T1000 (cell line): ENCODE results near the gene CTTN.

ENCODE experiments used
- DNase-seq: peaks from one replicate; lab custom pipeline; 2025; ENCODE audit warnings: mixed read lengths; lab: John Stamatoyannopoulos, UW

Gene CTTN

DNA sequence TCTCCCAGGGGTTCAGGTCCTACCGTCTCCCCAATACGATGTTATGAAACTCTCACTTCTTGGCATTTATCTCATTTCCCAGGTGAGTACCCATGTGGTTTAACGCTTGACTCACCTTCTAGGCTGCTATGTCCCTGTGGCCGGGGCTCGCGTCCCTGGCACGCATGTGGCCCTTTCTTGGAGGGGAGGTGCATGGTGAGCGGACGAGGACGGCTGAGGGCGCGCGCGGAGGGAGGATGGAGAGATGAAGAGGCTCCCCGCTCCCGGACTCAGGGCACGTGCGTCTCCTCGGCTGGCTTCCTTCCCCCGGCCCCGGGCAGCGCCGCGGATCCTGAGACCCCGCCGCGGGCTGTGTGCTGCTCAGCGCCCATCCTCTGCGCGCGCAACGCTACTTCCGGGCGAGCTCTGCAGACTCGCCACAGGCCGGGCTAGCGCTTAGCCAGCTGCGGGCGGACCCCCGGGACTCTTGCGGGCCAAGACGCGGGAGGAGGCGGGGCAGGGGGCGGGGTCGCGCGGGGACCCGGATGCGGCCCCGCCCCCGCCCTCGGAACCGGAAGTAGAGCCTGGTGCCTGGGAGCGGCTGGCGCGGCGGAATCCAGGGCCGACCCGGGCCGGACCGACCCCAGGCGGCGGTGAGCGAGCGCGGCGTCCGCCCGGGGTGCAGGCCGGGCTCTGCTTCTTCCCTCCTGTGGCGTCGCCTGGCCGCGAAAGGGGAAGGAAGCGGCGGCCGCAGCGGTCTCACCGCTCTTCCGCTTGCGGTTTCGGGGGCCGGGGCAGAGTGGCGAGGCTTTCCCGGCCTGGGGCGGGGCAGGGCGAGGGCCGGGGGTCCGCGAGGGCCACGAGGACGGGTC, at the start of gene CTTN:
TSS of gene CTTN (plus strand) at position 547 of the 851 bp plus-strand sequence. CDS start 8,769 bp downstream, outside the sequence.
- peak; percentile 84 for DNase-seq

DNA sequence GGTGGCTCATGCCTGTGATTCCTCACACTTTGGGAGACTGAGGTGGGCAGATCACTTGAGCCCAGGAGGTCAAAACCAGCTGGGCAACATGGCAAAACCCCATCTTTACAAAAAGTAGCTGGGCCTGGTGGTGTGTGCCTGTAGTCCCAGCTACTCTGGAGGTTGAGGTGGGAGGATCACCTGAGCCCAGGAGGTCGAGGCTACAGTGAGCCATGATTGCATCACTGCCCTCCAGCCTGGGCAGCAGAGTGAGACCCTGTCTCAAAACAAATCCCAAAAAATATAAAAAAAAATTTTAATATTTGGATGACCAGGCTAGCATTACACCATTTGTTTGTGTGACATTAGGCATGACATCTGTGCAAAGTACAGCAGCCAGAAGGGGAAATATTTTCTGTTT, 49.7 kb upstream of the CTTN start:
- no peak for DNase-seq

DNA sequence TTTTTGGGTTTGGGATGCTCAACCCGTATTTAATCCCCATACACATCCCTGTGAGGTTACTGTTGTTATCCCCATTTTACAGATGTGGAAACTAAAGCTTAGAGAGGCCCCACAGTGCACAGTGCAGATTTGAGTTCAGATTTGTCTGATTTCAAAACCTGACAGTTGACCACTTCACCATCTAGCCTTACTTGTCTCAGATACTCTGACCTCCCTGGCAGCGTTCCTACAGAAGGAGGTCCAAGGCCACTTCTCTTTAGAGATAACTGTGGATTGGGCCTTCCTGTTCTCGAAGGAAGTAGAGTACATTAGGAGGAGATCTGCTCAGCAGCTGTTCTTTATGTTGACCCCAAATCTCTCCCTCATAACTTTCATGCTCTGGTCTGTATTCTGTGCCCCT, 46.7 kb upstream of the CTTN start:
- DNase-seq, result no peak

DNA sequence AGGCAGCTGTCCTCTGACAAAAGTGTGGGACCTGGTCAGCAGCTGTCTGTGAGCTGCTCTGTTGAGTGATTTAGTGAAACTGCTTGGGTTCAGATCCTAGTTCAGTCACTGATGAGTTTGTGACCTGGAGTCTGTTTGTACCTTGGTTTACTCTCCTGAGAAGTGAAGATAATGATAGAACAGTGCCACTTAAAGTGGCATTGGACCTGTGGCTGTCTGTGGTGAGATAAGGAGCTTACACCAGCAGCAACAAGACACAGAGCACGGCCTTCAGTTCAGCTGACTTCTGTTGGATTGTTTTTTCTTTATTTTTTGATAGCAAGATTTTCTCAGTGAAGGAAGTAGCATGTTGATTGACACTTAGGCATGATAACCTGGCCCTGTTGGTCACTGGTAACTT, 46.2 kb upstream of the CTTN start:
- DNase-seq, result no peak

DNA sequence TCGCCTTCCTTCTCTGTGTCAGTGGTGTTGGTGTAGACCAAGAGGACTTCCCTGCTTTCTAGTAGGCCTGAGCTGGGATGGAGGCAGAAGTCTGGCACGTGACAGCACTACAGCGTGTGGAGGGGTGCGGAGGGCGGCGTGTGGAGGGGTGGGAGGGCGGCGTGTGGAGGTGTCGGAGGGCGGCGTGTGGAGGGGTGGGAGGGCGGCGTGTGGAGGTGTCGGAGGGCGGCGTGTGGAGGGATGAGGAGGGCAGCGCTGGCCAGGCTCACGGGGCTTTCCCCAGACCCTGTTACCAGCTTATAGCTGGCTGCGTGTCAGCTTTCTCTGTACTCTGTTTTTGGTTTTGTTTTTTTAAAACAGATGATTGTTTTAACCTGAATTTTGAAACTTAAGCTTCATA, 45.7 kb upstream of the CTTN start:
- no peak for DNase-seq

GRCh38 chr11:70353329-70353728, 45.0 kb upstream of the CTTN start:
- DNase-seq, result no peak

- no peak for DNase-seq
These were observed 44.3 kb upstream of the CTTN start for GRCh38 chr11:70353900-70354568.

GRCh38 chr11:70354629-70355028, 43.7 kb upstream of the CTTN start:
- DNase-seq, result no peak

DNA sequence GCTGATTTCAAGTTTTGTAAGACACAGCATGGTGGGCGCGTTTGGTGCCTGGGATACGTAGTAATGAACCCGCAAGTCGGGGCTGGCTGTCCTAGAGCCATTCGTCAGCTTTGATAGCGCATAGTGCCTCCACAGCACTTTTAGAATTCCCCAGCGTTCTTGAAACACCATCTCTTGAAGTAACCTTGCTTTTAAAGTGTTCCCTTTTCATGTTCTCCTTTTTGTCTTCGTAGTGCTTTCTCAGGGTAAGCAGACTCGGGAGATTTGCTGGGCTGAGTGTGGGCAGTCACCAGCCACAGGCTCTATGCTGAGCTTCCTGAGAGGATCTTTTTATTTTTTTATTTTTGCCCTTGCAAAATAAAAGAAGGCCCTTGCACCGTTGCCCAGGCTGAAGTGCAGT, 39.6 kb upstream of the CTTN start:
- no peak for DNase-seq

- no peak for DNase-seq
These were observed 38.7 kb upstream of the CTTN start for GRCh38 chr11:70359451-70360205.

DNA sequence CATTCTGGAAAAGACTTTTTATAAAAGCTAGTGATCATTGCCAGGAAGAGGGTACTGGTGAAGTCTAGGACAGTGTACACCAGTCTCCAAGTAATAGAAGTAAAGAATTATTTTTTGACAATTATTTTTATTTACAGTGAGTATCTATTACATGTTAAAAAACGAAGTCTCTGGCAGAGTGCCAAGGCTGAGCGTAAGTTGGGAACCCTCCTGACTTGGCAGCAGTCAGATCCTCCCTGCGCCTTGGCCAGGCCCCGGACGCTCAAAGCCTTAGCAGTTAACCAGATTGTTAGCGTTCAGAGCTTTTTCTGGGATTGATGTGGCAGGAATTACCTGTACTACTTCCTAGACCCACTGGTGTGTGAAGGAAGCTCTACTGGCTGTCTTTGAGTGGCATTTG, 38.1 kb upstream of the CTTN start:
- no peak for DNase-seq

DNA sequence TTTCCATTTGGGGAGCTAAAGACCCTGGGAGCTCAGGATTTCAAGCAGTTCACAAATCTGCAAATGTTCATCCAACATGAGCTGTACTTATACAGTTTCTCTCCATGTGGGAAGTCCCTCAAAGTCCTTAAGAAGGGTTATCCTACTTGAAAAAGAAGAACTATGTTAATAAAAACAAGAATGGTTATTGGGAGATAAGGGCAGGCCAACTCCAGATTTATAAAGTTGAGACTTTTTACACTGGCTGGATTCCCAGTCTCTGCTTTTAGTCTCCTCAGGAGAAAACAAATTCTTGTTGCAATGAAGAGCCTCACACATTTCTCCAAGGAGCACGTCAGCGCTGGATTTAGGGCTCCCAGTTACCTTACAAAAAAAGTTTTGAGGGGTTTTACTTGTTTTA, 34.2 kb upstream of the CTTN start:
- DNase-seq, result no peak

DNA sequence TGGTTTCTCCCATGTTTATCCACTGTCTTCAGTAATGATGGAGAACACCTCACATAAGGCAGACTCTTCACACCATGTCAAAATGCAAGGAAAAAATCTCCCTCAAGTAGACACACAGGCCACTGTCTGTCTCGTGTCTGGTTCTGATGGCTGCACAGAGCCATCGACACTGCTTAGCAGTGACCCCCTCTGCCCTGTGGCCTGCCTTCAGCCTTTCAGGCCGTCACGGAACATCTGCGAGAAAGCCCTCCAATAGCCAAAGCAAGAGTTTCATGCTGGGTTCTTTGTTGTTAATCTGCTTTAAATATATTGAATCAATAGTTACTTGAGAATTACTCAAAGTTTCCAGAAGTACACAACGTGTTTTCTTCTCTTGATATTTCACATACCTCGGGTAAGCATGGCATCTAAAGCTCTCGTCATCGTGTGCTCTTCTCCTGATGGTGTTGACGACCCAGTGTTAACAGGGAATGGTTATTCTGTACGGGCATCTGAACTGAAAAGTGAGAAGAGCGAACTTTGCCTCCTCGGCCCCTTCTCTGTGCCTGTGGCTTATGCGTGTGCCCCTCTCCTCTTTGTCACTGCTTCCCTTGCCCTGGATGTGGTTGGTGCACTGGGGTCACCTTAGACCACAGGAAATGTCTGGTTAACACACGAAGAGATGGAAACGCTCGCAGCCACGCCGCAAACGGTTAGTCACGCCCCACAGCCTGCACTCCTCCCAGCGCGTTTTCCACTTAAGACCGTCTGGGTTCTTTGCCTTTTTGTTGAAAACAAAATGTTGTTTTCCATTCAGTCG, 33.4 kb upstream of the CTTN start:
- no peak for DNase-seq

DNA sequence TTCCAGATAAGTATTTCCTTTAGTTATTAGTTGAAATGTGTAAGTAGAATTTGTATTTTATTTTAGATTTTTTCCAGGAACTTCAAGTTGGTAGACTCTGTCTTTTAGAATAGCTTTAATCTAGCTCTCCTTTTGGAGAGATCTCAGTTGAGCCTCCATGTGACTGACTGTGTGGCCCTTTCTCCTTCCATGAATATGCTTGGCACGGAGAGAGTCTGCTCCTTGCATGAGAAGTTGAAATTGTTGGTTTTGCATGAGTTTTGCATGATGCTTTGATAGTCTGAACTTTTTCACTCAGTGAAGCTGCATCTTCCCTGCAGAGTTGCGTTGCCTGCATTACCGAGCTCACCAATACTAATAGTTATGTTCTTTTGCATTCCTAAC, 32.8 kb upstream of the CTTN start:
- DNase-seq, result no peak

GRCh38 chr11:70367071-70367470, 31.3 kb upstream of the CTTN start:
- DNase-seq, result no peak

DNA sequence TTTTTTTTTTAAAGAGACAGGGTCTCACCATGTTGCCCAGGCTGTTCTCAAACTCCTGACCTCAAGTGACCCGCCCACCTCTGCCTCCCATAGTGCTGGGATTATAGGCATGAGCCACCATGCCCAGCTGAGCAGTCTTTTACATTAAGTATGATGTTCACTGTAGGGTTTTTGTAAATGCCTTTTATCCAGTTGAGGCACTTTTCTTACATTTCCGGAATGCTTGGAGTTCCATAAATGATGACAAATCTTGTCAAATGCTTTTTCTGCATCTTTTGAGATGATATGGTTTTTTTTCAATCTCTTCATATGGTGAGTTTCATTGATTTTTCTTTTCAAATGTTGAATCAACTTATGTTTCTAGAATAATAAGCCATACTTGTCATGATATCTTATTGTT, 29.4 kb upstream of the CTTN start:
- no peak for DNase-seq

DNA sequence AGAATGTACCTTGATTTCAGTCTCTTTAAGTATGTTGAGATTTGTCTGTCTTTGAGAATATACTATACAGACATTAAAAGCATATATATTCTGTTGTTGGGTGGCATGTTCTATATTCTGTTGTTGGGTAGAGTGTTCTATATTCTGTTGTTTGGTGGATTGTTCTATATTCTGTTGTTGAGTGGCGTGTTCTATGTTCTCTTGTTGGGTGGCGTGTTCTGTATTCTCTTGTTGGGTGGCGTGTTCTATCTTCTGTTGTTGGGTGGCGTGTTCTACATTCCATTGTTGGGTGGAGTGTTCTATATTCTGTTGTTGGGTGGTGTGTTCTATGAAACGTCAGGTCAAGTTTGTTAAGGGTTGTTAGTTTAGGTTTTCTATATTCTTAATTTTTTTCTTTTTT, 27.1 kb upstream of the CTTN start:
- no peak for DNase-seq

DNA sequence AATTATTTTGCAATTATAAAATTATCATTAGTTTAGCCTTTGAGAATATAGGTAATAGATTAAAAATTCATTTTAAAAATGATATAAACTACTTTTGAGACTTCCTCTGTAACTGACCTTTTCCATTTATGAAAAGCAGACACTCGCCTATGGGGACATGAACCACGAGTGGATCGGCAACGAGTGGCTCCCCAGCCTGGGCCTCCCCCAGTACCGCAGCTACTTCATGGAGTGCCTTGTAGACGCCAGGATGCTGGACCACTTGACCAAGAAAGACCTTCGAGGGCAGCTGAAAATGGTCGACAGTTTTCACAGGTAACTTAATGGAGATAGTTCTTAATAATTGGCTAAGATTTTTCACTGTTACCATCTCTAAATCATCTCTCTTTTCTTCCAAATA, 26.3 kb upstream of the CTTN start:
- DNase-seq, result no peak

DNA sequence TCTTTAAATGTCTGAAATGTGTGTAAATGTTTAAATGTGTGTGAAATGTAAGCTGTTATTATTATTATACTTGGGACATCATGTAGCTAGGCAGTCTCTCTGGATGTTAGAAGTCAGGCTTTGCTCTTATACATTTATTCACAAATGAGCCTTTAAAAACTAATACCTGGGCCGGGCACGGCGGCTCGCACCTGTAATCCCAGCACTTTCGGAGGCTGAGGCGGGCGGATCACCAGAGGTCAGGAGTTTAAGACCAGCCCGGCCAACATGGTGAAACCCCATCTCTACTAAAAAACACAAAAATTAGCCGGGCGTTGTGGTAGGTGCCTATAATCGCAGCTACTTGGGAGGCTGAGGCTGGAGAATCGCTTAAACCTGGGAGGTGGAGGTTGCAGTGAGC, 21.7 kb upstream of the CTTN start:
- DNase-seq, result no peak

DNA sequence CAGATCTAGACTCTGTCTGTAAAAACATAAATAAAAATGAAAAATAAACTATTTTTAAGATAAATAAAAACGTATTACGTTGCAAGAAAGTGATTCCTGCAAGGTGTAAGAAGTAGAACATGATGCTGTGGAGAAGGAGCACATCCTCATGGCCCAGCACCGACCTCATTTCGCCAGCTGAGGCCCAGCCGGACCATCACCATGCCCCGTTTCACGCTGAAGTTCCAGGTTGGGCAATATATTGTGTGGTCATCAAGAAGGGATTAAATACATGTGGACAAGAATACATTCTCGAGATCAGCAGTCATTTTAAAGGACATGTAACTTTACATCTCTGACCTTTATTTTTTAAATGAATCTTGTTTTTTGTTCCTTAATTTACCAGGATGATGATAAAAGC, 20.7 kb upstream of the CTTN start:
- no peak for DNase-seq

GRCh38 chr11:70378506-70379134, 19.7 kb upstream of the CTTN start:
- no peak for DNase-seq

GRCh38 chr11:70381350-70381749, 17.0 kb upstream of the CTTN start:
- DNase-seq, result no peak
